ENCODE measurements around the gene OR2B2.

The OR2B2 gene

GRCh38 chr6:27894839-27895762 lies 17.1 kb downstream of the OR2B2 start (continued):
- TF ChIP-seq TSHZ1 (tag by site-specific recombination; IDR thresholded peaks at IDR 0.05; ENCODE audit: borderline replicate concordance) (no peak), ZNF664 (tag by site-specific recombination; IDR thresholded peaks at IDR 0.05) (no peak), ZSCAN16 (tag by site-specific recombination; IDR thresholded peaks at IDR 0.05) (no peak), ZNF146 (tag by site-specific recombination; IDR thresholded peaks at IDR 0.05) (no peak), ZNF623 (tag by site-specific recombination; IDR thresholded peaks at IDR 0.05) (peak; percentile 19; the same call in 1 of the 2 replicates), ZNF514 (tag by site-specific recombination; IDR thresholded peaks at IDR 0.05) (no peak), HOXD13 (CRISPR knock-in tag; IDR thresholded peaks at IDR 0.05; ENCODE audit: borderline replicate concordance) (no peak), ZNF266 (tag by site-specific recombination; IDR thresholded peaks at IDR 0.05; ENCODE audit: low read depth) (no peak), SALL2 (tag by site-specific recombination; IDR thresholded peaks at IDR 0.05; ENCODE audit: borderline replicate concordance) (no peak), ZNF660 (tag by site-specific recombination; IDR thresholded peaks at IDR 0.05) (peak; percentile 21), ZNF132 (tag by site-specific recombination; IDR thresholded peaks at IDR 0.05; ENCODE audit: borderline replicate concordance) (no peak), ZNF670 (tag by site-specific recombination; IDR thresholded peaks at IDR 0.05; ENCODE audit: low read depth) (no peak), ZBTB20 (tag by site-specific recombination; IDR thresholded peaks at IDR 0.05) (no peak; the same call in 1 of the 2 replicates), REPIN1 (tag by site-specific recombination; IDR thresholded peaks at IDR 0.05; ENCODE audit: low read depth) (no peak), PRDM10 (tag by site-specific recombination; IDR thresholded peaks at IDR 0.05) (peak; percentile 85), ZNF571 (tag by site-specific recombination; IDR thresholded peaks at IDR 0.05) (no peak), ZNF391 (tag by site-specific recombination; IDR thresholded peaks at IDR 0.05; ENCODE audit: borderline replicate concordance, low read depth) (no peak; the same call in 1 of the 2 replicates), SCRT1 (tag by site-specific recombination; IDR thresholded peaks at IDR 0.05; ENCODE audit: borderline replicate concordance) (no peak), ZNF157 (tag by site-specific recombination; IDR thresholded peaks at IDR 0.05) (no peak), GLI4 (tag by site-specific recombination; IDR thresholded peaks at IDR 0.05) (no peak), ZNF366 (tag by site-specific recombination; conservative IDR thresholded peaks at IDR 0.05) (peak; percentile 94), ELK4 (IDR thresholded peaks at IDR 0.05; ENCODE audit: borderline replicate concordance, low read depth, low read length) (no peak), ZSCAN5A (tag by site-specific recombination; IDR thresholded peaks at IDR 0.05) (no peak), ZNF138 (tag by site-specific recombination; IDR thresholded peaks at IDR 0.05; ENCODE audit: borderline replicate concordance) (no peak), AEBP2 (tag by site-specific recombination; IDR thresholded peaks at IDR 0.05; ENCODE audit: borderline replicate concordance) (no peak), WT1 (tag by site-specific recombination; IDR thresholded peaks at IDR 0.05) (peak; percentile 41; the same call in 1 of the 2 replicates), RBAK (tag by site-specific recombination; IDR thresholded peaks at IDR 0.05) (0 out of 2 replicates have a peak, but pooled peaks have one; percentile 46), TRIM28 (IDR thresholded peaks at IDR 0.05; ENCODE audit: borderline replicate concordance, low read length) (peak; percentile 78; the same call in 1 of the 2 replicates)

All from HEK293 (cell line).